ENCODE measurements around the gene AMBP.

Gene AMBP

GRCh38 chr9:114034661-114035062 is 43.4 kb downstream of the AMBP start:
- DNase-seq (ENCODE audit: low read depth), result no peak
- TF ChIP-seq, protein P1, sequence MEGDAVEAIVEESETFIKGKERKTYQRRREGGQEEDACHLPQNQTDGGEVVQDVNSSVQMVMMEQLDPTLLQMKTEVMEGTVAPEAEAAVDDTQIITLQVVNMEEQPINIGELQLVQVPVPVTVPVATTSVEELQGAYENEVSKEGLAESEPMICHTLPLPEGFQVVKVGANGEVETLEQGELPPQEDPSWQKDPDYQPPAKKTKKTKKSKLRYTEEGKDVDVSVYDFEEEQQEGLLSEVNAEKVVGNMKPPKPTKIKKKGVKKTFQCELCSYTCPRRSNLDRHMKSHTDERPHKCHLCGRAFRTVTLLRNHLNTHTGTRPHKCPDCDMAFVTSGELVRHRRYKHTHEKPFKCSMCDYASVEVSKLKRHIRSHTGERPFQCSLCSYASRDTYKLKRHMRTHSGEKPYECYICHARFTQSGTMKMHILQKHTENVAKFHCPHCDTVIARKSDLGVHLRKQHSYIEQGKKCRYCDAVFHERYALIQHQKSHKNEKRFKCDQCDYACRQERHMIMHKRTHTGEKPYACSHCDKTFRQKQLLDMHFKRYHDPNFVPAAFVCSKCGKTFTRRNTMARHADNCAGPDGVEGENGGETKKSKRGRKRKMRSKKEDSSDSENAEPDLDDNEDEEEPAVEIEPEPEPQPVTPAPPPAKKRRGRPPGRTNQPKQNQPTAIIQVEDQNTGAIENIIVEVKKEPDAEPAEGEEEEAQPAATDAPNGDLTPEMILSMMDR (conservative IDR thresholded peaks at IDR 0.05; ENCODE audit: low read depth, low read length), result no peak

DNA sequence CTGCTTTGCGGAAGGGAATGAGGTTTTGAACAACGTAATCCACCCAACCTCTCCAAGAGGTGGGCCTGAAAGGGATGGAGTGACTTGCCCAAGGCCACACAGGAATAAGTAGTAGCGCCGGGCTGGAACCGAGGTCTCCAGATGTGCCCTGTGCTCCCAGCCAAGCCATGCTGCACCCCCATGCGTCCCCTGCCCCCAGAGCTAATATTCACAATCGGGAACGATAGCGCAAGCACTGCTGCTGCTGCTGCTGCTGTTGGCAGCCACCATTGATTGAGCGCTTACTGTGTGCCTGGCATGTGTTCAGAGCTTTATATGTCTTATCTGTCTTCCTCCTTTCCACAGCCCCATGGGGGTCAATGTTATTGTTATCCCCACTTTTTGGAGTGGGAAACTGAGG is 43.9 kb downstream of the AMBP start:
- no peak overlapping the region for H3K4me3 ChIP-seq (ENCODE audit: low read depth, low read length)
- TF ChIP-seq, protein P1 (conservative IDR thresholded peaks at IDR 0.05; ENCODE audit: low read depth, low read length), result no peak
- no peak for DNase-seq (ENCODE audit: low read depth)

More at GRCh38 chr9:114034661-114035062, 43.4 kb downstream of the AMBP start:
- no peak overlapping the region for H3K4me3 ChIP-seq (ENCODE audit: low read depth, low read length)

- TF ChIP-seq, protein P1 (conservative IDR thresholded peaks at IDR 0.05; ENCODE audit: low read depth, low read length), result peak; percentile 70
- DNase-seq (ENCODE audit: low read depth), result peak; percentile 31
- H3K4me3 ChIP-seq (ENCODE audit: low read depth, low read length), result no peak overlapping the region
Measured at GRCh38 chr9:114033397-114034103, 44.5 kb downstream of the AMBP start.

- DNase-seq (ENCODE audit: low read depth), result no peak
- TF ChIP-seq, protein P1 (conservative IDR thresholded peaks at IDR 0.05; ENCODE audit: low read depth, low read length), result no peak
- H3K4me3 ChIP-seq (ENCODE audit: low read depth, low read length), result no peak overlapping the region
Measured at GRCh38 chr9:114031948-114032840, 45.9 kb downstream of the AMBP start.

- no peak for DNase-seq (ENCODE audit: low read depth)
- H3K4me3 ChIP-seq (ENCODE audit: low read depth, low read length), result no peak overlapping the region
- TF ChIP-seq, protein P1 (conservative IDR thresholded peaks at IDR 0.05; ENCODE audit: low read depth, low read length), result no peak
Measured at GRCh38 chr9:114031037-114031630, 47.0 kb downstream of the AMBP start.

DNA sequence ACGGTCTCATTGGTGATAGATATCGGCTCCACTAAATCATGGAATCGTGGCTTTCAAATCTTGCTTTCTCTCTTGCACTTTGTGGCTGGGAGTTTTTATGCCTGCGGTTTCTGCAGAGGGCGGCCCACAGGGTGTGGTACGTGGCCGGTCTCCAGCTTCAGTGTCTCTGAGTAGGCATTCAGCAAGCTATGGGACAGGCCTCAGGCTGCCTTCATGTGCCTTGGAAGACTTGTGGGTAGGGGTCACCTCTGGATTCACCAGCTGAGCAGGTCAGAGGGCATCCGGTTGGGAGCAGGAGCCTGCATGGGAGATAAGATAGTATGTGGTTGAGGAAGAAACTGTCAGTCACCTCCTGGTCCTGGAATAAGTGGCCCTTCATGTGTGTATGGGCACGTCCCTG is 47.7 kb downstream of the AMBP start:
- TF ChIP-seq, protein P1 (conservative IDR thresholded peaks at IDR 0.05; ENCODE audit: low read depth, low read length), result no peak
- no peak overlapping the region for H3K4me3 ChIP-seq (ENCODE audit: low read depth, low read length)
- DNase-seq (ENCODE audit: low read depth), result no peak
